Measurements from ENCODE around the gene PLCH1. TPM values are rescaled to one million over a fixed set of nuclear protein-coding genes. Genes with fewer than 3 reads are reported as not detected.
A peak's percentile ranks its signal among the peaks of the same experiment; 100 is the strongest.
"Not testable (repeated sequence)": the region's sequence is repeated elsewhere in the genome, so short reads cannot be mapped to it uniquely, and the experiment has no call there.

The PLCH1 gene
- total RNA-seq, 1 donor from 2014 or later: 8.0 TPM

DNA sequence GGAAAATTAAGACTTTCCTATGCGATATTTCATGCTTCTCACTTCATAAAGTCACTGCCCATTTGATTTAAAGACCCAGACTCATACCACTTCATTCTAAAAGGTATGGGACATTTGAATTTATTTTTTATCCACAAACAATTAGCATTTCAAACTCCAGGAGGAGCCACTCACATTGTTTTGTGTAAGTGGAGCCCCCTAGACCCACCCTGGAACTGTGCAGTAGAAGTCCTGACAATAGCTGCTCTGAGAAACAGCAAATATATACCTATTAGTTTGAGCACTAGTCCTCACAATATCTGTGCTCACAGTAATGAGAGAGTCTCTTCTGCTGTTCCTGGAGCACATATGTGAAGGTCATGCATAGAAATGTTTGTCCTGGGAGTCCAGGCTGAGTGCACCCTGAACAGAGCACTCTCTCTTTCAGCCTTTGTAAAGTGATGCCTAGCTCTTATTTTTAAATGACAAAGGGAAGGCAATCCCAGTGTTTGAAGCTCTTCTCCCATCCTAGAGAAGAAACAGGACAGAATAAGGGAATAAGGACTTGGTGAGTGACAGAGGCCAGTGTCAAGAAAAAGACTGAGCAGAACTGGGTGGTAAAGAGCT is 323.9 kb downstream of the PLCH1 start:
- no peak for DNase-seq (ENCODE audit: low spot score)

DNA sequence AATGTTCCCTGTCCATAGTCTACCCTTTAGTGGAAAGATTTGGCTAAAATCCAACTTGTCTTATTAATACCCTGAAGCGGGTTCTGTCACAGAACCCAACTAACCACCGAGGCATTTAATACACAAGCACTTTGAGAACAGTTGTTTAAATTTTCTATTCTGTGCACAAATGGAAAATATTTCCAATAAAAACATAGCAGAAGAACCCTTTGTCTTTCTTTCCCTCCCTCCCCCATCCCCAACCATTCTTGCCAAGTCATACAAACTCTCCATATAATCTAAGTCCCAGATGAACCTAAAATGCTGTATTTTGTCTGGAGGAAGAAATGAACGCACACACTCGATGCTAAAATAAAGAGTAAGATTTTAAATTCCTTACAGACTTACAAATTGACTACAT is 324.5 kb downstream of the PLCH1 start:
- no peak for DNase-seq (ENCODE audit: low spot score)

DNA sequence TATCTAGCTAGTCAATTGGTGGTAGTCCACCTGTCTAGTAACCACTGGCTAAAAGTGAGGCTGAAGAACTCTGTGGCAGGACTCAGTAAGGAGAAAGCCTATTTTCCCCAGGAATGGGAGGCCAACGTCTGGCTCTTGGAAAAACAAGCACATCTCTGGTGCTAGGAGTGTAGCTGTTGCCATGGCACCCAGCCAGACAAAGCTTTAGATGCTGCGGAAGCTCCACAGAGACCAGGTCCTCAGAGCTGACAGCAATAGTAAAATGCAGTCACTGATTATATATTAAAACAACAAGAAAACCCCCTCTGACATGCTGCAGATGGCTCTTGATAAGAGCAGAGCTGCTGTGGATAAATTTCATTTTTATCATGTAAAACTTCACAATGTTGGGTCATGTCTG is 326.5 kb downstream of the PLCH1 start:
- DNase-seq (ENCODE audit: low spot score): no peak

DNA sequence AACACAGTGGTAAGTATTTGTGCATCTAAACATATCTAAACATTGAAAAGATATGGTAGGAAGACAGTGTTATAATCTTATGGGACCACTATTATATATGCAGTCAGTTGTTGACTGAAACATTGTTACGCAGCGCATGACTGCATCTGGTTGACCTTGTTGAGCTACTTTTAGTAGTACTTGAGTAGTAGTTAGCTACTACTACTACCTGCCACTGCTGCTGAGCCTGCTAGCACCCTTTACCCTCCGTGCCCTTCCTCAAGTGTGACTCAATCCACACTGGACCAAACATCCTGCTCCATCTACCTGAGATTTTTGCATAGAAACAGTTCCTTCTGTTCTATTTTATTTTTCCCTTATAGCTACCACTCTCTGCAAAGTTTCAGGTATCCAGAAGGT is 327.8 kb downstream of the PLCH1 start:
- DNase-seq (ENCODE audit: low spot score): no peak

DNA sequence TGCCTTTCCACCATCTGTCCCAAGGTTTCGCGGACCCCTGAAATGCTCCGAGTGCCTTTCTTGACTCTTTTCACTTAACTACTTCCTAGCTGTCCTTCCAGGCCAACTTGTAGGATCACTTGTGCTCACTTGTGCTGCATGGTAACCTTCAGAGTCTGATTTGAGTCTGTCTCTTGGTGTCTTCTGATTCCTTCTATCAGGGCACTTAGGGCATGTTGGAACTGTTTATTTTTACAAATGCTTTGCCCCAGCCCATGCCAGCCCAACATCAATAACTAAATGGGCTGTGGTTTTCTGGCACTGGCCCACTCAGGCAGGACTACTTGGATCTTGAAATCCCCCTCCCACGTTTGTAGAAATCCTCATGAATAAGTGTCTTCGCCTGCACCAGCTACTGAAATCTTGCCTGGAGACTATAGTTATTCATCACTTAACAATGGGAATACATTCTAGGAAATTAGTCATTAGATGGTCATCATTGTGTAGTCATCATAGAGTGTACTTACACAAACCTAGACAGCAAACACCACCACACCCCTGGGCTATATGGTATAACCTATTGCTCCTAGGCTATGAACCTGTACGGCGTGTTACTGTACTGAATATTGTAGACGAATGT is 328.3 kb downstream of the PLCH1 start:
- no peak for DNase-seq (ENCODE audit: low spot score)

DNA sequence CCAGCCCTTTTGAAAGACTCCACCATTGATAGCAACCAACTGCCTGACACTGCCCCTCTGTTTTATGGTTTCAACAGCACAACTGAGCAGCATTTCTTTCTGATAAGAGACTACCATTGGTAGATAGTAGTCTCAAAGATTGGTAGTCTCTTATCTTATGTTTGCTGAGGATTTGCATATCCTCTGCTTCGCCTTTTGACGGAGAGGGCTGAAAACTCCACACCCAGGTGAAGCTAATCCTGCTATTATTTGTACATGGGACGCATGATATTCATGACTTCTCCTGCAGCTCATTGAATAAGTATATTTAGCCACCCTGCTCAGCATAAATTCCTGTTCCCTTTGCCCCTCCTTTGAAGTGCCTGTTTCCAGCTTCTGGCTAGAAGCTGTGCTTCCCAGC is 332.0 kb downstream of the PLCH1 start:
- no peak for DNase-seq (ENCODE audit: low spot score)

DNA sequence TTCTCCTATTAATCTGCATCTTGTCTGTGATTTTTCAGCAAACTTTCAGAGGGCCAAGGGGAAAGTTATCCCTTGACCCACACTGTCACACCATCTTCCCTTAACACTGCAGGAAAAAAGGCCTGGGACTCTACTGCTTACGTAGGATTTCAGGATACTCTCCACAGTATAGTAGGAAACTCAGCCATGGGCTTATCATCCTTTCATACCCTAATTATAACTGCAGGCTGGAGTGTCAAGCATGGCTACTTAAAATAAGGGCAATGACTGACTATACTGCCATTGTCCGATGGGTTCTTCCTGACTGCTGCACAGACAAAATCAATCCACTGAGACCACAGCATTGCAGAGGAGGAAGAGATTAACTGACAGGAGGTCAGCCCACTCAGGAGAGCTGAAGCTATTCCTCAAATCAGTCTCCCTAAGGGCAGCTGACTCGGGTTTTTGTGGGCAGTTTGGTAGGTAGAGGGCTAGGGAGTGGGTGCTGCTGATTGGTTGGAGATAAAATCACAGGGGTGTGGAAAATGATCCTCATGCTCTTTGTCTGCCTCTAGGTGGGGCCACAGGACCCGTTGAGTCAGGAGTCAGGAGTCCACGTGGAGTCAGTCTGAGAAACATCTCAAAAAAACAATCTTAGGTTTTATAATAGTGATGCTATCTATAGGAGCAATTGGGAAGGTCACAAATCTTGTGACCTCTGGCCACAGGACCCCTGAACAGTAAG is 333.2 kb downstream of the PLCH1 start:
- DNase-seq (ENCODE audit: low spot score): no peak

DNA sequence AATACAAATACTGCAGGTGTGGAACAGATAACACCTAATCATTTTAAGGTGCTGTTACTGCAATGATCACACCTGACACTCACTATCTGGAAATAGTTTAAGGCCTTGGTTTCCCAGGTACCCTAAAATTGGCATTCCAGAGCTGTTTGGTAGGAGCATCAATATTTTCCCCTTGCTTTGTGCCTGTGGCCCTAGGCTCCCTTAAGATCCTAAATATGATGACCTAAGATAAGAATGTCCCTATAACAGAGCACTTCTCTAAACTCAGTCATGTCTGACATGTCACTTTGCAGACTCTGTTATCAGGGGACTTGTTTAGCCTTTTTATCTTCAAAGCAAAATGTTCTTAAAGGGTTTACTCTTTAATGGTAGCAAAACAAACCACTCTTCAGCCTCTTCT is 335.5 kb downstream of the PLCH1 start:
- DNase-seq (ENCODE audit: low spot score): no peak

DNA sequence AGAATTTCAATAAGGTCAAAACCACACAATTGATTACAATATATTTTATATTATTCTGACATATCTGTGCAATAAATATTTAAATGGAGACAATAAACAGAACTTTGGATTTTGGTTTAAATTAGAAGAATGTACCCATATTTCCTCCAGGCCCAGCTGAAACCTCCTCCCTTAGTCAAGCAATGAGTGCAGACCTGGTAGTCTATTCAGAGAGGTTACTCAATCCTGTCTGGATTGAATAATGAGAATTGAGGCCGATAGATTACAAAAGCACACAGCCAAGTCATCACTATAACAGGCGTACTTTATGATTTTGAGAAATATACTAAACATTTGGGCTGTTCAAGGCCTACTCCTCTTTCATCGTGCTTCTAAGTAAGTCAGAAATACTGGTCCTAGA is 336.9 kb downstream of the PLCH1 start:
- no peak for DNase-seq (ENCODE audit: low spot score)

DNA sequence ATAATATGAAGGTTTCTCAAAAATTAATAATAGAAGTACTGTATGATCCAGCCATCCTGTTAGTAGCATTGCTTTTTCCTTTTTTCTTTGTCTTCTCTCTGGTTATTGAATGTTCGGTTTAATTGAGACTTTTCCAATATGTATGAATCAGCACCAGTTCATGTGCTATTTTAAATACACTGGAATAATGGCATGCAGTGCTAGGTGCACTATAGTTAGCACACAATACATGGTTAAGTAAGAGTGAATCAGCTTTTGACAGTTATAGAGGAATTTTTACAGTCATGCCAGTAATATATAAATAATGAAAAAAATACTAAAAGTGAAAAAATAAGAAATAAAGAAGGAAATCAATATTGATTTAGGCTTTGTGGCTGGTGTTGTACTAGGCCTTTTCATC is 337.5 kb downstream of the PLCH1 start:
- no peak for DNase-seq (ENCODE audit: low spot score)

DNA sequence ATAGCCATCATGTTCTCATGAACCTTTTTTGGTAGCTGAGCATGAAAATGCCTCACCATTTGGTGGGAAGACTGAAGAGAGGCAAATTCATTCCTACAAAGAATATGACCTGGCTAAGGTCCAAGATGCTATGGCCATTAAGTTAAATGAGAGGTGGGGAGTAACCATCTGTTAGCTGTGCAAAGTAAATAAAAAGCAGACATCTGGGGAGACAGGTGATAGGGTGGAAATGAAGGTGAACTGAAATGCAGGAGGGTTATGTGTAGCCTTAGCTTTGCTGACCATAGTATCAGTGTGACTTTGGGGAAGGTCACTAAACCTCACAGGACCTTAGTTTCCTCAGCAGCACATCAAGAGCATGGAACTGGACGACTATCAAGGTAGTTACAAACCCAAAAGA is 340.4 kb downstream of the PLCH1 start:
- DNase-seq (ENCODE audit: low spot score): no peak

DNA sequence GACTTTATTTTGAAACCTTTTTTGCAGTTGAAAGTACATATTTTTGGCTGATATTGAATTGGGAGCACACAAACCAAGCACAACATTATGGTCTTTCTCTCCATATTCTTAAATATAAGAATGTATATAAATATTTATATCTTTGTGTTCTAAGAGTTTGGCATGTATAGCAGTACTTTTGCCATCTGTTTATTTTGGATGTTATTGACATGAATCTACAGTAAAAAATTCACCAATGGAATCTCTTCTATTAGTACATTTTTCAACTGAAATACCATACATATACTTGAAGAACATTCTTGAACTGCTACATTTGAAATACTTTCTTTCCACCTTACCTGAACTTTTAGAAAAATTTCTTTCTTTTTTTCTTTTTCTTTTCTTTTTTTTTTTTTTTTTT is 342.2 kb downstream of the PLCH1 start:
- no peak for DNase-seq (ENCODE audit: low spot score)

DNA sequence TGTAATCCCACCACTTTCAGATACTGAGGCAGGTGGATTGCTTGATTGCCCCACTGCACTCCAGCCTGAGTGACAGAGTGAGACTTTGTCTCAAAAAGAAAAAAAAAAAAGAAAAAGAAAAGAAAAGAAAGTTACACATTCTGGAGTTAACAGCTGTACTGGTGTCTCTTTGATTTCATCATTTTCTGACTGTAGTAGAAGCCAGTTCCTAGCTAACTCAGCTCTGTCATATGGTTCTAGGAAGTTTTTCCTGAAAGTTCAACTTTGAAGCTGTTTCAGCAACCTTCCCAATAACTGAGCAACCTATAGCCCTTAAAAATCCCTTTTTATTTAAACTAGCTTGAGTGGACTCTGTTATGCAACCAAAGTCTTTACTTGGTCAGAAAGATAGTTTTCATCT is 346.8 kb downstream of the PLCH1 start:
- DNase-seq (ENCODE audit: low spot score): no peak

DNA sequence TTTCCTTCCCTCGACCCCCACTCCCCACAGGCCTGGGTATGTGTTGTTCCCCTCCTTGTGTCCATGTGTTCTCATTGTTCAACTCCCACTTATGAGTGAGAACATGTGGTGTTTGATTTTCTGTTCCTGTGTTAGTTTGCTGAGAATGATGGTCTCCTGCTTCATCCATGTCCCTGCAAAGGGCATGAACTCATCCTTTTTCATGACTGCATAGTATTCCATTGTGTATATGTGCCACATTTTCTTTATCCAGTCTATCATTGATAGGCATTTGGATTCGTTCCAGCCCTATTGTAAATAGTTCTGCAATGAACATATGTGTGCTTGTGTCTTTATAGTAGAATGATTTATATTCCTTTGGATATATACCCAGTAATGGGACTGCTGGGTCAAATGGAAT is 350.0 kb downstream of the PLCH1 start:
- DNase-seq (ENCODE audit: low spot score): not testable (repeated sequence)

DNA sequence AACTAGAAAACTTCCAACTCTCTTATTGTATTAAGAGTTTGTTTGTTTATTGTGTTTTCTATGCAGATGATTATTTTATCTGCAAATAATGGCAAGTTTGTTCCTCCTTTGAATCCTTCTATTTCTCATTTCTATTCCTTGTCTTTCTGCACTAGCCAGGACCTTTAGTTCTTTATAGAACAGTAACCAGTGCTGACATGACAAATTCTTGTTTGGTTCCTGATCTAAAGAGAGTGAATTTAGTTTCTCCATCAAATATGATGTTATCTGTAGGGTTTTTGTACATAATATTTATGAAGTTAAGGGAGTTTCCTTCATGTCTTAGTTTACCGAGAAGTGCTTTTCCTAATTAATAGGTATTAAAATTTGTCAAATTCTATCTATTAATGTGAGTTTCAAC is 350.6 kb downstream of the PLCH1 start:
- no peak for DNase-seq (ENCODE audit: low spot score)

DNA sequence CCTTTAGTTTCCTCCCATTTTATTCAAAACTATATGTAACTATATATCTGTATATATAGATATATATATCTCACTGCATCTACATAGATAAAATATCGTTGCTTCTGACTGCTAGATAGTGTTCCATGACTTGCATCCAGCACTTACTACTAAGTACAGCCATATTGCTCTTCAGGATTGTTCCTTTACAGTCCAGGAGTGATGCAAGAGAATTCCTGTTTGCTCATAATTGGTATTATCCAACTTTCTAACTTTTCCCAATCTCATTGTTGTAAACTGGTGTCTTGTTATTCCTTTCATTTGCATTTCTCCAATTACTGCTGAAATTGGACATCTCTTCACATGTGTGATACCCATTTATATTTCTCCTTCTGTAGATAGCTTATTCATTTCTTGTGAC is 351.6 kb downstream of the PLCH1 start:
- DNase-seq (ENCODE audit: low spot score): no peak

DNA sequence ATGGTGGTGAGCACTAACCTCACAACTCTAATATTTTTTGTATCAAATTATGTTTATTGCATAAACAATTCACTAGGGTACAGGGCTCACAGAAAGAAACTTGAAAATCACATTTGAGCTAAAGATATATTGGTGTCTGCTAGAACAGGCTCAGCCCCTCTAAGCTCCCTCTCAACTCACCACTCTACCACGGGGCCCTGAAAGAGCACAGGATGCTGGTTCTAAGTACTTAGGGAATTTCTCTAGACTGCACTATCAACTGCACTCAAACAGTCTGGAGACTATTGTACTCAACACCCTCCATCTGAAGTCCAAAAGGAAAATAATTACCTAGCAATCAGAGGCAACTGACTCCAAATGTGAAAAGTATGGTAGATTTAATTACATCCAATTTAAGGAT is 352.7 kb downstream of the PLCH1 start:
- DNase-seq (ENCODE audit: low spot score): no peak

DNA sequence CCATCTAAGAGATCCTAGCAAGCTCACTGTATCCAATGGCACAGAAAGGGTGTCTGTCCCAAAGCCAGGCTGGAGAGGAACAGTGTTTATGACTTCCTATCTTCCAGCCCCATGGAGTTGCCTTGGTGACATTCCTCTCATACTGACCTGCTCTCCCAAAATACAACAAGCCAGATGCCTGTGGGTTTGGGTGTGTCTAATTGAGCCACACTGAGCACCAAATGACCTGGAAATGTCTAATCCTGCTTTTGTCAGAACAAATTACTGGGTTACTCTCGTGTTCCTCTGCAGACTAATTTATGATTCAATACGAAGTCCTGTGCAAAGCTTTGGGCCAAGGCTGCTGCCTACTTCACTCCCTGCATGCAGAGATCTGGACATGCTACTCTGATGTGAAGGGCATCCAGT is 353.3 kb downstream of the PLCH1 start:
- DNase-seq (ENCODE audit: low spot score): peak; percentile 42

DNA sequence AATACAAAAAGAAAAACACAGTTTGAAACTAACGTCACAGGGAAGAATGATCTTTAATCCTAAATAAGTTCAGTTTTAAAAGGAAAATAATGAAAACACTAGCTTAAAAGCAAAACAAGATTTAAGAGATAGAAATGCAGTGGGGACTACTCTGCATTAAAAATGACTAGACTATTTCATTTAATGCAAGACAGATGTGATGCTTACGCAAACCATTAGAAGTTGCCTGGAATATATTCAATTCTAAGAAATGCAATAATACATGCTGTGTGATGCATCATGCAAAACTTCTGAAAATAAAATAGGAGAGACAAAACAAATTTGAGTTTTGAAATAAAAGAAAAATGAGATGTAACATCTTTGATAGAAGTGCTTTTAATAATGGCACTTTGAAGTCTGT is 353.8 kb downstream of the PLCH1 start:
- no peak for DNase-seq (ENCODE audit: low spot score)

DNA sequence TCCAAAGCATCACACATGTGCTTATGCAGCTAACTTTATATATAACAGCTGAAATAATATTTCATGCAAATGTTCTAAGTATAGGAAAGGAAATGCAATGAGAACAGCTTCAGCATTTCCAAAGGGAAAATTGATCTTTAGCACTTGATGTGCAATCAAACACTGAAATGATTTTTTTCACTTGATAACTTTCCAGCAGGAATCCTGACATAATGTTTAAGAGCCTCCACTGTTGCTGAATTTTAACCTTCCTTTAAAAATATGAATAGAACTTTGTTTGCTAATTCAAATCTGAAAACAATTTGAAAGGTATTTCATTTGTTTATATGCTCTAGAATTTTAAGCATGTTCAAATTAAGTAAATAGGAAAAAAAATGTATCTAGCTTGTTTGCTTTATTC is 354.5 kb downstream of the PLCH1 start:
- DNase-seq (ENCODE audit: low spot score): no peak

DNA sequence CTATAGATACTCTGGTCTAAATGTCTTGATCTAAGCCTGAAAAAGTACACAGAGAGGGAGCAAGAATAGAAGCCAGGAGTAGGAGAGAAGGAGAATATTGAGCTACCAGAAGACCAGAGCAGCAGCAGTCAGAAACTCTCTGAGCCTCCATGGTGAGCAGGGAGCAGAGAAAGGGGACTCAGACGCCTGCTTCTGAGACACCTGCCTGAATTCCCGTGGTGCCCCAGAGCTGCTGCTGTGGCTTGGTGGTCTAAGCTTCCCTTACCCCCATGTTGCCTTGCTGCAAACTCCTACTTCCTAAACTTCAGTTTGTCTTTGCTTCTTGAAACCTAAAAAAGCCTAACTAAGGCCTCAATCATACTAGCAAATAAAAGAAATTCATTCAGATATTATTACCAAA is 356.5 kb downstream of the PLCH1 start:
- no peak for DNase-seq (ENCODE audit: low spot score)

DNA sequence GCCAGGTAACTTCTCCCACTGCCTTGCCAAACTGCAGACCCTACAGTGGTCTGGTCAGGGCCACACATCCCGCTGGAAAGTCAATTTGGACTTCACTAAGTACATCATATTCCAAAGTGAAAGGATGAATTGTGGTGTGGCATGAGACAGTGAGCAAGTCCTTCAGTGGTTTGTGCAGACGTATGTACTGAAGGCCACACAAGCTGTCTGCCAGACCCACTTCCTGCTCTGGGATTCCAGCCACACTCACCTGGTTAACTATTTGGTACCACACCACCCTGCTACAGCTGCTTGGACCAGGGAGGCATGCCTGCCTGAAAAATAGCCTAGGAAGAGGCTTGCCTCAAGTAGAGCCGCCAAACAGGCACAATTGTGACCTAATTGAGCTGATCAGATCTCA is 357.3 kb downstream of the PLCH1 start:
- DNase-seq (ENCODE audit: low spot score): no peak

DNA sequence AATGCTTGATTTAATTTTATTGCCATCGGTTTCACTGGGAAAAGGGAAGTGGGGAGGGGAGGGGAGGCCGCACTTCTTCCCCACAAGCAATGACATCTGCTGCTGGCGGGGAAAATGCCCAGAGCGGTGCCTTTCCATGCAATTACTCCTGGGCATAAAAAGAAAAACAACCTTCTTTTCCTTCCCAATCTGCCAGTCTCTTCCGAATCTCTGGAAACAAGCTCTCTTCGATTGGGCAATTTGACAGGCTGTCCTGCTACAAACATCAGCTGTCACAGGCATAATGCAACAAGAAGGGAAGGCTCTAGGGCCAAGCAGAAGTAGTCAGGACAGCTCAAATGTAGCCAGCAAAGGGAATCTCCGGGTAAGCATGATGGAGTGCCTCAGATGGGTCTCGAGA is 358.0 kb downstream of the PLCH1 start:
- DNase-seq (ENCODE audit: low spot score): no peak

Data from mucosa of gallbladder (tissue), 1 donor.